ENCODE data around the gene KIF3A. TPM values are rescaled to one million over a fixed set of nuclear protein-coding genes. Genes with fewer than 3 reads are reported as not detected.

KIF3A gene
- total RNA-seq, 1 donor from 2014 or later, result 13.7 TPM

GRCh38 chr5:132680780-132681475 is 56.4 kb downstream of the KIF3A start:
- no peak for DNase-seq (ENCODE audit: extremely low read depth, low read depth, low spot score)

- DNase-seq (ENCODE audit: extremely low read depth, low read depth, low spot score), result no peak
These were observed 57.5 kb downstream of the KIF3A start for GRCh38 chr5:132679717-132680380.

- DNase-seq (ENCODE audit: extremely low read depth, low read depth, low spot score), result no peak
These were observed 58.2 kb downstream of the KIF3A start for GRCh38 chr5:132679166-132679565.

GRCh38 chr5:132678735-132679134 is 58.6 kb downstream of the KIF3A start:
- no peak for DNase-seq (ENCODE audit: extremely low read depth, low read depth, low spot score)

- DNase-seq (ENCODE audit: extremely low read depth, low read depth, low spot score), result no peak
These were observed 59.5 kb downstream of the KIF3A start for GRCh38 chr5:132677682-132678400.

GRCh38 chr5:132677191-132677590 is 60.2 kb downstream of the KIF3A start:
- DNase-seq (ENCODE audit: extremely low read depth, low read depth, low spot score), result peak; percentile 50

- no peak for DNase-seq (ENCODE audit: extremely low read depth, low read depth, low spot score)
These were observed 61.2 kb downstream of the KIF3A start for GRCh38 chr5:132675936-132676689.

- peak; percentile 50 for DNase-seq (ENCODE audit: extremely low read depth, low read depth, low spot score)
These were observed 62.5 kb downstream of the KIF3A start for GRCh38 chr5:132674671-132675506.

- no peak for DNase-seq (ENCODE audit: extremely low read depth, low read depth, low spot score)
These were observed 63.3 kb downstream of the KIF3A start, which contains the start of gene IL4 for GRCh38 chr5:132673939-132674630. Gene IL4, plus strand, starts transcription at chr5:132673989. Its CDS starts 62 bp downstream, at chr5:132674051.

GRCh38 chr5:132673488-132673887 is 63.9 kb downstream of the KIF3A start:
- DNase-seq (ENCODE audit: extremely low read depth, low read depth, low spot score), result no peak

GRCh38 chr5:132671000-132671399 is 66.3 kb downstream of the KIF3A start:
- no peak for DNase-seq (ENCODE audit: extremely low read depth, low read depth, low spot score)

- DNase-seq (ENCODE audit: extremely low read depth, low read depth, low spot score), result no peak
These were observed 67.1 kb downstream of the KIF3A start for GRCh38 chr5:132669966-132670882.

GRCh38 chr5:132669455-132669820 is 67.9 kb downstream of the KIF3A start:
- DNase-seq (ENCODE audit: extremely low read depth, low read depth, low spot score), result no peak

GRCh38 chr5:132668706-132669454 is 68.5 kb downstream of the KIF3A start:
- DNase-seq (ENCODE audit: extremely low read depth, low read depth, low spot score), result no peak

- no peak for DNase-seq (ENCODE audit: extremely low read depth, low read depth, low spot score)
These were observed 69.3 kb downstream of the KIF3A start for GRCh38 chr5:132667761-132668705.

- DNase-seq (ENCODE audit: extremely low read depth, low read depth, low spot score), result no peak
These were observed 70.0 kb downstream of the KIF3A start for GRCh38 chr5:132667309-132667708.

Data from glomerular endothelial cell (primary cell).